Ovary (tissue), 3 donors: ENCODE results near the gene CACNA2D3.

Experiments used
- CTCF ChIP-seq, 3 donors: fragments of 450-650 bp in 2 of 3; fragments of 200-600 bp in 1 of 3; IDR thresholded peaks; one replicate each; pipeline versions ENCODE4 v1.5.1 to v1.8.0; 2016 to 2022; ENCODE audit warnings: antibody characterized with exemption in 3 of 3, mild to moderate bottlenecking in 1 of 3
- EP300 ChIP-seq: sonication (generic); formaldehyde crosslinking; IDR thresholded peaks from one replicate; pipeline ENCODE4 v1.6.1; 2017; ENCODE audit warnings: antibody characterized with exemption
- POLR2A ChIP-seq: fragments of 450-650 bp; IDR thresholded peaks from one replicate; pipeline ENCODE4 v1.6.1; 2017; ENCODE audit warnings: antibody characterized with exemption, mild to moderate bottlenecking, moderate library complexity
- donor health status: DM: no; HTN: no; CAD: no.

GRCh38 chr3:54957711-54958110 lies 835.4 kb downstream of the CACNA2D3 start:
- no peak for TF ChIP-seq CTCF (IDR thresholded peaks at IDR 0.05)
- no peak for TF ChIP-seq POLR2A
- no peak for TF ChIP-seq EP300
